Measurements from ENCODE around the gene AKT3.

DNA sequence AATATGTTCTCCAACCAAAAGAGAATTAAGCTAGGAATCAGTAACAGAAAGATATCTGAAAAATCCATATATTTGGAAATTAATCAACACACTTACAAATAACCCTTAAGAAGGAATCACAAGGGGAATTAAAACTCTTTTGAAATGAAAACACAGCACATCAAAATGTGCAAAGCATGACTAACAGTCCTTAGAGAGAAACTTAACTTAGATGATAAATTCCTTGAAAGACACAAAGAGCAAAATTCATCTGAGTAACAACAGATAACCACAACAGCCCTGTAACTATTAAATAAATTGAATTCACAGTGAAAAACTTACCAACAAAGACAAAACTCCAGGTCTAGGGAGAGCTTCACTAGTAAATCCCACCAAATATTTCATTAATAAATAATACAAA, 310.4 kb downstream of the AKT3 start:
- TF ChIP-seq, protein P1, sequence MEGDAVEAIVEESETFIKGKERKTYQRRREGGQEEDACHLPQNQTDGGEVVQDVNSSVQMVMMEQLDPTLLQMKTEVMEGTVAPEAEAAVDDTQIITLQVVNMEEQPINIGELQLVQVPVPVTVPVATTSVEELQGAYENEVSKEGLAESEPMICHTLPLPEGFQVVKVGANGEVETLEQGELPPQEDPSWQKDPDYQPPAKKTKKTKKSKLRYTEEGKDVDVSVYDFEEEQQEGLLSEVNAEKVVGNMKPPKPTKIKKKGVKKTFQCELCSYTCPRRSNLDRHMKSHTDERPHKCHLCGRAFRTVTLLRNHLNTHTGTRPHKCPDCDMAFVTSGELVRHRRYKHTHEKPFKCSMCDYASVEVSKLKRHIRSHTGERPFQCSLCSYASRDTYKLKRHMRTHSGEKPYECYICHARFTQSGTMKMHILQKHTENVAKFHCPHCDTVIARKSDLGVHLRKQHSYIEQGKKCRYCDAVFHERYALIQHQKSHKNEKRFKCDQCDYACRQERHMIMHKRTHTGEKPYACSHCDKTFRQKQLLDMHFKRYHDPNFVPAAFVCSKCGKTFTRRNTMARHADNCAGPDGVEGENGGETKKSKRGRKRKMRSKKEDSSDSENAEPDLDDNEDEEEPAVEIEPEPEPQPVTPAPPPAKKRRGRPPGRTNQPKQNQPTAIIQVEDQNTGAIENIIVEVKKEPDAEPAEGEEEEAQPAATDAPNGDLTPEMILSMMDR (conservative IDR thresholded peaks at IDR 0.05; ENCODE audit: low read depth in 2 of 2): no peak
- TF ChIP-seq EZH2phosphoT487 (IDR thresholded peaks at IDR 0.05; ENCODE audit: unreplicated experiment): no peak
- no peak for TF ChIP-seq ZNF114 (CRISPR knock-in tag; IDR thresholded peaks at IDR 0.05)
- TF ChIP-seq, protein P2, sequence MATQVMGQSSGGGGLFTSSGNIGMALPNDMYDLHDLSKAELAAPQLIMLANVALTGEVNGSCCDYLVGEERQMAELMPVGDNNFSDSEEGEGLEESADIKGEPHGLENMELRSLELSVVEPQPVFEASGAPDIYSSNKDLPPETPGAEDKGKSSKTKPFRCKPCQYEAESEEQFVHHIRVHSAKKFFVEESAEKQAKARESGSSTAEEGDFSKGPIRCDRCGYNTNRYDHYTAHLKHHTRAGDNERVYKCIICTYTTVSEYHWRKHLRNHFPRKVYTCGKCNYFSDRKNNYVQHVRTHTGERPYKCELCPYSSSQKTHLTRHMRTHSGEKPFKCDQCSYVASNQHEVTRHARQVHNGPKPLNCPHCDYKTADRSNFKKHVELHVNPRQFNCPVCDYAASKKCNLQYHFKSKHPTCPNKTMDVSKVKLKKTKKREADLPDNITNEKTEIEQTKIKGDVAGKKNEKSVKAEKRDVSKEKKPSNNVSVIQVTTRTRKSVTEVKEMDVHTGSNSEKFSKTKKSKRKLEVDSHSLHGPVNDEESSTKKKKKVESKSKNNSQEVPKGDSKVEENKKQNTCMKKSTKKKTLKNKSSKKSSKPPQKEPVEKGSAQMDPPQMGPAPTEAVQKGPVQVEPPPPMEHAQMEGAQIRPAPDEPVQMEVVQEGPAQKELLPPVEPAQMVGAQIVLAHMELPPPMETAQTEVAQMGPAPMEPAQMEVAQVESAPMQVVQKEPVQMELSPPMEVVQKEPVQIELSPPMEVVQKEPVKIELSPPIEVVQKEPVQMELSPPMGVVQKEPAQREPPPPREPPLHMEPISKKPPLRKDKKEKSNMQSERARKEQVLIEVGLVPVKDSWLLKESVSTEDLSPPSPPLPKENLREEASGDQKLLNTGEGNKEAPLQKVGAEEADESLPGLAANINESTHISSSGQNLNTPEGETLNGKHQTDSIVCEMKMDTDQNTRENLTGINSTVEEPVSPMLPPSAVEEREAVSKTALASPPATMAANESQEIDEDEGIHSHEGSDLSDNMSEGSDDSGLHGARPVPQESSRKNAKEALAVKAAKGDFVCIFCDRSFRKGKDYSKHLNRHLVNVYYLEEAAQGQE (IDR thresholded peaks at IDR 0.05; ENCODE audit: unreplicated experiment): no peak
- TF ChIP-seq EZH2 (IDR thresholded peaks at IDR 0.05; ENCODE audit: low read depth, unreplicated experiment): no peak
- TF ChIP-seq POLR2AphosphoS5 (IDR thresholded peaks at IDR 0.05; ENCODE audit: low read depth): no peak
- TF ChIP-seq STAT1 (IDR thresholded peaks at IDR 0.05; ENCODE audit: unreplicated experiment): no peak

Measured in GM23338 (cell line).